DMS114 treated with DMSO at 0.1 percent for 48 hours (cell line): ENCODE data around the gene DPYSL5.

ENCODE experiments used
- DNase-seq: peaks from one replicate; lab custom pipeline; 2025; ENCODE audit not compliant: unreplicated experiment; lab: John Stamatoyannopoulos, UW

DPYSL5 gene

GRCh38 chr2:26924731-26925099 is 76.8 kb downstream of the DPYSL5 start:
- no peak for DNase-seq

DNA sequence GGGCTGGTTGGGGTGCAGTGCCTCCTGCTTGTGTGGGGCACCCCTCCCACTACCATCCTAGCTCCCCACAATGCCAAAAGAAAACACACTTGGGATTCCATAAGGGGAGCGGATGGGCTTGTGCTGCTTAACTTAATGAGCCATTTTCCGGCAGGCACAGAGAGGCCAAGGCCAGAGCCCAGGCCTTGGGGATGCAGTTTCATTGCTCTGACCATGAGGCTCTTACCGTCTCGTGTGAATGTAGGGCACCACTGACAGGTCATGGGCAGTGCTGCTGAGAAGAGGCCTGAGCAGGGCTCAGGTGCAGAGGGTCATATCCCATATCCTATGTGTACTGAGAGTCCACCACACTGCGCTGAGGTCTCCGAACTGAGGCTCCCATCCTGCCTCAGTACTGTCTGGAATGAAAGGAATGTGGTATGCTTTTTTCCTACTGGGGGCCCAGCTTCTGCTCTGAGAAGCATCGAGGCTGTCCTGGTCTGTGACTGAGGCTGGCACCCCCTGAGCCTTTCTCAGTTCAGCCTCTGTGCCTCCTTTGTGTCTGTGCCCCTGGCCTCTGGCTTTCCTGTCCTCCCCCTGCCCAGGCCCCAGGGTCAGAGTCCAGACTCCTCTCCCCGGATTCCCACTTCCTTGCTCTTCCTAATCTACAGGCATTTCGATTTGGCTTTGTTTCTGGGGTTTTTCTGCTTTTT is 77.3 kb downstream of the DPYSL5 start:
- no peak for DNase-seq

DNA sequence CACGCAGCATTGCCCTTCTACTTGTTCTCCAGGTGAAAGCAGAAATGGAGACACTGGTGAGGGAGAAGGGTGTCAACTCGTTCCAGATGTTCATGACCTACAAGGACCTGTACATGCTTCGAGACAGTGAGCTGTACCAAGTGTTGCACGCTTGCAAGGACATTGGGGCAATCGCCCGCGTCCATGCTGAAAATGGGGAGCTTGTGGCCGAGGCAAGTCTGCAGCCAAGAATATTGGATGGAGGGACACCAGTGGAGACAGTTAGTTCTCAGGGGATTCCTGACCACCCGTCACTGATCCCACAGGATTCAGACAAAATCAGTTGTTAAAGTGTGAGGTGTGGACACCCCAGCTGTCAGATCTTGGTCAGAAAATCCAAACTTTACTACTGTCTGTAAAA is 79.3 kb downstream of the DPYSL5 start:
- no peak for DNase-seq

GRCh38 chr2:26932974-26933373 is 85.0 kb downstream of the DPYSL5 start:
- no peak for DNase-seq

DNA sequence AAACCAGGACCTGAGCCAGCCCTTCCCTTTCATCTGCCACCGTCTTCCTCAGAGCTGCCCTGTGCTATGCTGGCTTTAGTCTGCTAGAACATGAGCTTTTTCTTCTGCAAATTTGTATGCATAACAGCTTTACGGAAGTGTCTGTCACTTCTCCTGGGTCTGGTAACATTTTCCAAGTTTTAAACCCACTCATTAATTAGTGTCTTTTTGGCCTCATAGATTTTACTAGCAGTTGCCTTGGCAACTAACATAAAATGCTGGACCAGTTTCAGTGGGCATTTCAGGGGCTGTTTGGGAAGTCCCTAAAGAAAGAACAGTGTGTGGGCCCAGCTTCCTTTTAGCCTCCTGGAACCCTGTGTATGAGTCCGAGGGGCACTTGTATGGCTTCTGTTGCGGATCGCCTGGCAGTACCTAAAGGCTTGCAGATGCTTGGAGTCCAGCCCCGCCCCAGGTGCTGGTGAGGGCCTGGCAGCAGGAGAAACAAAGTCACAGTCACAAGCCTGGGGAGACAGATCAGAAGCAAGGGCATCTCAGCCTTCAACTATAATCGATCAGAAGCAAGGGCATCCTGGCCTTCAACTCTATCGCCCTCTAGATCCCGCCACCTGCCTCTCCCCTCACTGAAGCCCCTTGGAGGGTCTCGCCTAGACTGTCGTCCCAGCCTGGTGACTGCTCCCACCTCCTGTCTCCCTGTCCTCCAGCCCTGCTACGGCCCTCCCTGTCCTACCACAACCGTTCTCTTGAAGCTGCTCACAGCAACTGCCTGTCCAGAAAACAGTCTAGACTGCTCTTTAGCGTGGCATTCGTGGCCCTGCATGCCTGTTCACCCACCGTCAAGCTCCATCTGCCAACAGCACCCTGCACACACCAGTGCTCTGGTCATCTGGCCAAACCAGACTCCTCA is 85.8 kb downstream of the DPYSL5 start:
- DNase-seq = no peak

- no peak for DNase-seq
These were observed 86.4 kb downstream of the DPYSL5 start for GRCh38 chr2:26934335-26934724.

DNA sequence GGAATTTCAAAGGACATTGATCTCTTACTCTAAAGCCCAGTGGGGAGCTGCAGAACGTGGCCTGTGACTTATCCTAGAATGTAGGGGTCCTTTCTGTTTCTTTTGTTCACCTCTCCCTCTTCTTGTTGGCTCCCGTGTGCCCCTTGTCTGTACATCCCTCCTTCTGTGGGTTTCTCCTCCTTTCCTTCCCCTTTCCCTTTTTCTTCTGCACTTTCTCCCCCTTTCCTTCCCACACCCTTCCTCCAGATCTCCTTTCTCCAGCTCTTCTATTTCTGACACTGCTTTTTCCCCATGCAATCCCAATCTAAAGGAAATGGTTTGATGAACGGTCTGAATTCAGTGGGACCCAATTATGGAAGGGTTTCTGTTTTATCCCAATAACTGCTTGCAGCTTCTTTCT is 87.1 kb downstream of the DPYSL5 start:
- DNase-seq = no peak

- DNase-seq = no peak
These were observed 88.9 kb downstream of the DPYSL5 start for GRCh38 chr2:26936855-26937254.

GRCh38 chr2:26938399-26939118 is 90.6 kb downstream of the DPYSL5 start:
- DNase-seq = no peak

DNA sequence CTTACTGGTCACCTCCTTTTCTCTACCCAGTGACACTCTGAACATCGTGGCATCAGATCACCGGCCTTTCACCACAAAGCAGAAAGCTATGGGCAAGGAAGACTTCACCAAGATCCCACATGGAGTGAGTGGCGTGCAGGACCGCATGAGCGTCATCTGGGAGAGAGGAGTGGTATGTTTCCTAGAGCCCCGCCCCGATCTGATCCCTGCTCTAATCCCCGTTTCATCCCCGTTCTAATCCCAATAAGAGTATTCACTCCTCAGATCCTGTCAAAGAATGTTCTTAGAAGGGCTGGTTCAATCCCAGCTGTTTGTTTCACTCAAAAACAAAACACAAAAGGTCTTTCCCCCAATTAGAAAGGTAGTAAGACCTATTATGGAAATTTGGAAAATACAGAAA is 92.1 kb downstream of the DPYSL5 start:
- DNase-seq = no peak

- DNase-seq = no peak
These were observed 93.6 kb downstream of the DPYSL5 start for GRCh38 chr2:26941486-26941885.

DNA sequence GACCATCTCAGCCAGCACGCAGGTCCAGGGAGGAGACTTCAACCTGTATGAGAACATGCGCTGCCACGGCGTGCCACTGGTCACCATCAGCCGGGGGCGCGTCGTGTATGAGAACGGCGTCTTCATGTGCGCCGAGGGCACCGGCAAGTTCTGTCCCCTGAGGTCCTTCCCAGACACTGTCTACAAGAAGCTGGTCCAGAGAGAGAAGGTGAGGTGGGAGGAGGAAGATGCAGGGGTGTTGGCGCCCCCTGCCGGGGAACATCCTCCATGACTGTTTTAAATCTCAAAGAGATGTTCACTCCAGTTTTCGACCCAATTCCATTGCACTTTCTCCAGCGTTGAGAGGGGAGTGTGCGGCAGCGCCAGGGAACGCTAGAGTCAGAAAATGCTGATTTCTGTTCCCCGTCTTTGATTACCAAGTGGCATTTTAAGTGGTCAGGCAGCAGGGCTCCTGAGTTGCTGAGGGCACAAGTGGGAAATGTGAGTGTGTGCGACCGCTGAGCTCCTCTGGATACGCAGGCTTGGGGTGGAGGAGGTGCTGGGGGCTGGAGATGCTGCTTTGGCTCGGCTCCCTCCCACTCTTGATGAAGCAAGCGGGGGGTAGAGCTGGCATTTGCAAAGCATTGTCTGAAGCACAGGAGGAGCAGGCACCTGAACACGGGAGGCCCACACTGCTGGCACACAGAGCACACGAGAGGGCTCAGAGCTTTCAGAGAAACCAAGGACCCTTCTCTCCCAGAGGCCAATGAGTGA is 94.8 kb downstream of the DPYSL5 start:
- DNase-seq = peak; percentile 5

- no peak for DNase-seq
These were observed 98.2 kb downstream of the DPYSL5 start for GRCh38 chr2:26945991-26946750.

DNA sequence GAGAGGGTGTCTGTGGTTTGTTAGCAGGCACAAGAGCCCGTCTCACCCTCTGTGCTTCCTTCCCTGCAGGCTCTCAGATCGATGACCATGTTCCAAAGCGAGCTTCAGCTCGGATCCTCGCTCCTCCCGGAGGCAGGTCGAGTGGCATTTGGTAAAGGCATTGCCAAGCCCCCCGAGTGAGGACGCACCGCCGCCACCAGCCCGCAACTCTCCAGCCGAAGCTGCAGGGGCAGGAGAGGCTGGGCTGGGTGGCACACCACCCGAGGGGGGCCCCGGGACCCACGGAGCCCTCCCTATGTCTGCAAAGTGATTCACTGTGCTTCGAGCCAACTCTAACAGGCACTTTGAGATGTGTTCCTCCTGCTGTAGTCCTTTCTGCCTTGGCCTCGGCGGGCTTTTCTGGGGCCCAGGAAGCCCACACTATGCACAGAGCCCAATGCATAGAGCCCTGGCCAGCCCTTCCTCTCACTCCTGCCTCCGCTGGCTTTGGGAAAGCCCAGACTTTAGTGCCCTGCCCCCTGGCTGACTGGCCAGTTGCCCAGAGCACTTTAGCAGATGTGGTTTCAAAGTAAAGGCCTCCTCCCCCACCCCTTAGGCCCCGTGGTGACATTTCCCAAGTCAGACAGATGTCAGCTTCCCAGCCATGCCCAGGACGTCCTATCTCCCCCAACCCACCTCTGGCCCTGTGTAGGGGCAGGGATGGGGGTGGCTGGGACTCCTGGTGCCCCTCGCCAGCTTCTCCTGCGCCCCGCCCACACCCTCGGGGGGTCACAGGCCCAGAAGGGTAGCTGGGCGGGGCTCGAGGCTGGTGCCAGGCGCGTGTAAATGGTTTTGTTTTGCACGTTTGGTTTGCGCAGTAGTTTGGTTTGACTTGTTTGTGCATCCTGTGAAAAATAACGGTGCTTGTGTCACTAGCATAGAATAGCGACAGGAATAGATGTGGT is 99.2 kb downstream of the DPYSL5 start:
- no peak for DNase-seq

- no peak for DNase-seq
These were observed 100.9 kb downstream of the DPYSL5 start for GRCh38 chr2:26948800-26949199.

DNA sequence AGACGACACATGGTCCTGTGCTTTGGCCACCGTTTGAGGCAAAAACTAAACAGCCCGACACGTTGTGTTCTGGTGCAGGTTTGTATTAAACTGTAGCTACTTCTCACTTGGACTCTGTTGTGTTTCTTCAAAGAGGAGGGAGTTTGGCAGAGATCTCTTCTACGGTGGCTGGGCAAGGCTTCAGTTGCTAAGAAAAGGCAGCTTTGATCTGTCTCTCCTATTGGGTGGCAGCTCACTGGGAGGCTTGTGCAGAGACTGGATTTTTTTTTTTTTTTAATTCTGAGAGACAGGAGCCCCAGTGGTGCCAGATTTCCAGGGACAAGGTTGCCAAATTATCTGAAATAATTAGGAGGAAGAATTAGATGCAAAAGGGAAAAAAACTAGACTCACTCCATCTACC is 102.3 kb downstream of the DPYSL5 start:
- no peak for DNase-seq

DNA sequence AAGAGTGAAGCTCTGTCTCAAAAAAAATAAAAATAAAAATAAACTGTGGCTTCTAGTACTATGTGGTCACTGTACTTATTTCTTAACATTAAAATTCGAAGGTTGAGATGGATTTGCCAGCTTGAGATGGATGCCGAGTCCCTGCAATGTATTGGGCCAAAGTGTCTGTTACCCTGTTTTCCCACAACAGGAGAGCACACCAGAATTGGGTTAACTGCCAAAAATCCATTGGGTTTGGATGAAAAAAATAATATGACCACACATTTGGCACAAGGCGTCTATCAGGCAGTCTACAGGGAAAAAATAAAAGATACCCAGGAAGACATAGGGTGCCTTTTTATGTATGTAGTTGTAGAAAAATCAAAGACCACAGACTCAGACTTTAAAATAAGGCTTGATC is 103.3 kb downstream of the DPYSL5 start:
- no peak for DNase-seq

DNA sequence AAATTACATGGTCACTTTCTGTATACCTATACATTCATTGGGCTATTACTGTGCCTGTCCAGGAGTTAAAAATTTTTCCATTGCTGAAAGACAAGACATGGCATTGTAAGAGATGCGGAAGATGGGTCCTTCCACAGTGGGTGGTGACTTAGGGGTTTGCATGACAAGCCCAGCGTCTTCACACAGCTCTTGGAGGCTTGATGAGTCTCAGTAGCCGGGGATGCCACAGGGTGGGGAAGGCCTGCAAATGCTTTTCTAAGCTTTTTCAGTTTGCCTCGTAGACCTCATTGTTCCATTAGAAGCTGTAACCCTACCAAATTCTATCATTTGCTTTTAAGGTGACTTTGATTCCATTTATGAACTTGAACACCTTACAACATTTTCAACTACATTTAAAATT is 104.4 kb downstream of the DPYSL5 start:
- no peak for DNase-seq

DNA sequence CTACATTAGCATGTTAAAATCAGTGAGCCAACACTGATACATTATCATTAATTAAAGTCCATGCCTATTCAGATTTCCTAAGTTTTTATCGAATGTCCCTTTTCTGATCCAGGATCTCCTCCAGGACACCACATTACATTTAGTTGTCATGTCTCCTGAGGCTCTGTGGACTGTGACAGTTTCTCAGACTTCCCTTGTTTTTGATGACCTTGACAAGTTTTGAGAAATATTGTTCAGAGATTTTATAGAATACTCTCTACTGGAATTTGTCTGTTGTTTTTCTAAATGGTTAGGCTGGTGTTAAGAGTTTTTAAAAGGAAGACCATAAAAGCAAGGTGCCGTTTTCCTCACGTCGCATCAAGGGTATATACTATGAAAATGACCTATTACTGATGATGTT is 106.2 kb downstream of the DPYSL5 start:
- no peak for DNase-seq
